ENCODE data around the gene FUT7.

The FUT7 gene

DNA sequence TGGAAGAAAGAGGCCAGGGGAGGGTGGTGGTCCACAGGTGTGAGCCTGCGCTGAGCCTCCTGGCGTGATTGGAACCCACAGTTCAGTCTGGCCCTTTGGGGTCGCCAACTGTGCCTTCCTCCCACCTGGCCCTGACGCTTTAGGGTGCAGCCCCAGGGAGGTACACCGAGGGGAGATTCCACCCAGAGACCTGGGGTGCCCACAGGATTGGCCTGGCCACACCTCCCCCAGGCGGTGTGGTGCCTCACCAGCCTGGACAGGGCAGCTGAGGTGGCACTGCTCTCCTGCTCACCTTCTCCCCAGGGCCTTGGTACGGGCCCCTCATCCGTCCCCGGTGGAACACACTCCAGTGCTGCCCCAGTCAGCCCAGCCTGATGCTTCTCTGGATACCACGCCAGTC is 34.5 kb downstream of the FUT7 start:
- Histone ChIP-seq H3K27ac (ENCODE audit: low read depth, low read length) (no peak overlapping the region), H3K27me3 (ENCODE audit: low read length) (no peaks in the 10 kb centered on the region), H3K79me2 (ENCODE audit: insufficient read depth, low read length) (no peaks in the 10 kb centered on the region), H3F3A (ENCODE audit: insufficient read depth) (no peaks in the 10 kb centered on the region), H3K4me2 (ENCODE audit: low read depth, low read length, poor library complexity, severe bottlenecking) (no peak overlapping the region), H3K9ac (ENCODE audit: low read length) (no peak overlapping the region), H3K36me3 (ENCODE audit: low read length) (no peaks in the 10 kb centered on the region), H4K20me1 (ENCODE audit: low read depth, low read length) (no peaks in the 10 kb centered on the region), H2AFZ (ENCODE audit: low read depth, low read length, severe bottlenecking) (no peak overlapping the region), H3K9me3 (ENCODE audit: insufficient read depth, low read length) (no peaks in the 10 kb centered on the region), H3K9me2 (replicated peaks; ENCODE audit: insufficient read depth, low read length) (no peaks in the 10 kb centered on the region), H3K4me3 (ENCODE audit: insufficient read depth, low read length, poor library complexity, severe bottlenecking) (no peak overlapping the region)
- TF ChIP-seq, protein P1, sequence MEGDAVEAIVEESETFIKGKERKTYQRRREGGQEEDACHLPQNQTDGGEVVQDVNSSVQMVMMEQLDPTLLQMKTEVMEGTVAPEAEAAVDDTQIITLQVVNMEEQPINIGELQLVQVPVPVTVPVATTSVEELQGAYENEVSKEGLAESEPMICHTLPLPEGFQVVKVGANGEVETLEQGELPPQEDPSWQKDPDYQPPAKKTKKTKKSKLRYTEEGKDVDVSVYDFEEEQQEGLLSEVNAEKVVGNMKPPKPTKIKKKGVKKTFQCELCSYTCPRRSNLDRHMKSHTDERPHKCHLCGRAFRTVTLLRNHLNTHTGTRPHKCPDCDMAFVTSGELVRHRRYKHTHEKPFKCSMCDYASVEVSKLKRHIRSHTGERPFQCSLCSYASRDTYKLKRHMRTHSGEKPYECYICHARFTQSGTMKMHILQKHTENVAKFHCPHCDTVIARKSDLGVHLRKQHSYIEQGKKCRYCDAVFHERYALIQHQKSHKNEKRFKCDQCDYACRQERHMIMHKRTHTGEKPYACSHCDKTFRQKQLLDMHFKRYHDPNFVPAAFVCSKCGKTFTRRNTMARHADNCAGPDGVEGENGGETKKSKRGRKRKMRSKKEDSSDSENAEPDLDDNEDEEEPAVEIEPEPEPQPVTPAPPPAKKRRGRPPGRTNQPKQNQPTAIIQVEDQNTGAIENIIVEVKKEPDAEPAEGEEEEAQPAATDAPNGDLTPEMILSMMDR (IDR thresholded peaks at IDR 0.05; ENCODE audit: insufficient read depth, low read length, poor library complexity, severe bottlenecking): no peak
- TF ChIP-seq EZH2phosphoT487 (conservative IDR thresholded peaks at IDR 0.05; ENCODE audit: low read length): no peak

DNA sequence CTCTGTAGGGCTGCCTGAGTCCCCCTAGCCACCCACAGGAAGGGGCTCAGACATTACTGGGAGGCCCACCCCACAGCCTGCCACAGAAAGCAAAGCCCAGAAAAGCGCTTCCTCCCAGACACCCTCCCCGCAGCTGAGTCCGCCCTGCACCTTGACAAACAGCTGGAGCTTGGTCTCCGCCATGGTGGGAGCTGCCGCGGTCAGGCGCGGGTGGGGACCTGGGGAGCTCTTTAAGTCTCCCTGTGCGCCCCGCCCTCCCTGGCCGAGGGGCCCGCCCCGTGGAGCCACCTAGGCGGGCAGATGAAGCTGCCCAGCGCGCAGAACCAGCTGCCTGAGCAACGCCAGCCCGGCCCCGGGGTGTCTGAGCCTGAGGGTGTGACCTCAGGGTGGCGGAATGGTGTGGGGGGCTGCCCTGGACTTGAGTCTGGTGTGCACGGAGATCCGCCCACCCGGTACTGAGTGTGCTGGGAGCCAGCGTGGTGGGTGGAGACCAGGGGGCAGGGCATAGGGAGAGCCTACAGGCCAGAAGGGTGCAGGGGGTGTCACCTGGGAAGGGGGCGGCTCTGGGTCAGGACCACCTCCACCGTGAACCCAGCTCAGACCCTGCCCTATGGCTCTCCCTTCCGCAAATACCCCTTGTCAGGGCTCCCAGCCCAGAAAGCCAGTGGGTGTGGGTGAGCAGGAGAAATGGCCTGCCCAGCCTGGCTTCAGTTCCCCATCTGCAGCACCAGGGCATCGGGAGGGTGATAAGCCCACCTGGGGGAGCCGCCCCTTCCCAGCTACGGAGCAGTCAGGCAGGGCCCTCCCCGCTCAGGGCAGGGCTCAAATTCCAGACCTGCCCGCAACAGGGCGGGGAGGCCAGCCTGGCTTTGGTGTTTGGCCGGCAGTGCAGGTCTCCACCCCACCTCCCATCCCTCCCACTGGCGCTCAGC is 35.3 kb downstream of the FUT7 start, which contains the start of gene CLIC3:
TSS of gene CLIC3 (minus strand) at position 208 of the 932 bp plus-strand sequence. CDS start at position 183, 25 bp downstream.
- Histone ChIP-seq H3K27me3 (ENCODE audit: low read length) (no peaks in the 10 kb centered on the region), H3K4me2 (ENCODE audit: low read depth, low read length, poor library complexity, severe bottlenecking) (no peak within 1 kb of the TSS), H2AFZ (ENCODE audit: low read depth, low read length, severe bottlenecking) (no peak within 1 kb of the TSS), H3K9me2 (replicated peaks; ENCODE audit: insufficient read depth, low read length) (no peaks in the 10 kb centered on the region), H3K4me3 (ENCODE audit: insufficient read depth, low read length, poor library complexity, severe bottlenecking) (no peak within 1 kb of the TSS), H3K9ac (ENCODE audit: low read length) (no peak within 1 kb of the TSS), H3K36me3 (ENCODE audit: low read length) (no peaks in the 10 kb centered on the region), H3K27ac (ENCODE audit: low read depth, low read length) (no peak within 1 kb of the TSS), H3F3A (ENCODE audit: insufficient read depth) (no peaks in the 10 kb centered on the region), H3K79me2 (ENCODE audit: insufficient read depth, low read length) (no peaks in the 10 kb centered on the region), H3K9me3 (ENCODE audit: insufficient read depth, low read length) (no peaks in the 10 kb centered on the region), H4K20me1 (ENCODE audit: low read depth, low read length) (no peaks in the 10 kb centered on the region)
- TF ChIP-seq, protein P1 (IDR thresholded peaks at IDR 0.05; ENCODE audit: insufficient read depth, low read length, poor library complexity, severe bottlenecking): no peak
- TF ChIP-seq EZH2phosphoT487 (conservative IDR thresholded peaks at IDR 0.05; ENCODE audit: low read length): no peak

DNA sequence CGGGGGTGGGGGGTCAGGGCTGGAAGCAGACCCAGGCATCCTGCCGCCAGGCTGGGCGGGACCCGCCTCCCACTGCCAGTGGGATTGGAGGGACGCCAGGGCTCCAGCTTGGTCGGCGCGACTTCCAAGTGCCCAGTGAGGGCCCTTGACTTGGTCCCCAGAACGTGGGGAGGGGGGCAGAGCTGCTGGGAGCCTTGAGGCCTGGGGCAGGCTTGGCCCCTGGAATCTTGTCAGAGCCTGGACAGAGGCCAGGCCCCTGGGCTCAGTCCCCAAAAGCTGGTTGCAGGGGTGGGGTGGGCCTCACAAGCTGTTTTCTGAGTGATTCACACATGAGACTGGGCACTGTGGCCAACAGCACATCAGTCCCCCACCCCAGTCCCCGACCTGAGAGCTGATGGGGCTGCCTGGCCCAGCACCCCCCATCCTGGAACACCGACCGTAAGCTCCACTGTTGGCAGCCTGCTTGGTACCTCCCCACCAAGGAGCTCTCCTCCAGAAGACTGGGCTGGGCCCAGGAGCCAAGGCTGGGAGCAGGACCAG is 36.0 kb downstream of the FUT7 start:
- H3F3A ChIP-seq (ENCODE audit: insufficient read depth): no peaks in the 10 kb centered on the region
- no peak overlapping the region for H3K27ac ChIP-seq (ENCODE audit: low read depth, low read length)
- no peaks in the 10 kb centered on the region for H3K9me3 ChIP-seq (ENCODE audit: insufficient read depth, low read length)
- H3K79me2 ChIP-seq (ENCODE audit: insufficient read depth, low read length): no peaks in the 10 kb centered on the region
- no peak overlapping the region for H3K4me2 ChIP-seq (ENCODE audit: low read depth, low read length, poor library complexity, severe bottlenecking)
- H3K4me3 ChIP-seq (ENCODE audit: insufficient read depth, low read length, poor library complexity, severe bottlenecking): no peak overlapping the region
- H3K27me3 ChIP-seq (ENCODE audit: low read length): no peaks in the 10 kb centered on the region
- H4K20me1 ChIP-seq (ENCODE audit: low read depth, low read length): no peaks in the 10 kb centered on the region
- H3K9ac ChIP-seq (ENCODE audit: low read length): no peak overlapping the region
- no peaks in the 10 kb centered on the region for H3K9me2 ChIP-seq (replicated peaks; ENCODE audit: insufficient read depth, low read length)
- TF ChIP-seq, protein P1 (IDR thresholded peaks at IDR 0.05; ENCODE audit: insufficient read depth, low read length, poor library complexity, severe bottlenecking): no peak
- no peak for TF ChIP-seq EZH2phosphoT487 (conservative IDR thresholded peaks at IDR 0.05; ENCODE audit: low read length)
- H3K36me3 ChIP-seq (ENCODE audit: low read length): no peaks in the 10 kb centered on the region
- no peak overlapping the region for H2AFZ ChIP-seq (ENCODE audit: low read depth, low read length, severe bottlenecking)

Measured in SU-DHL-6 (cell line).